Nephron progenitor cell (in vitro differentiated cells): ENCODE data around the gene KRIT1.

ENCODE experiments used
- DNase-seq: peaks from one replicate; pipeline ENCODE4 v3.0.0; 2021
- H3K27ac Mint-ChIP-seq: 2 replicates; pipeline ENCODE4 v1.8.0; 2021; ENCODE audit warnings: mild to moderate bottlenecking, moderate library complexity, mixed read lengths
- H3K27me3 Mint-ChIP-seq: 2 replicates; pipeline ENCODE4 v1.8.0; 2021; ENCODE audit warnings: mild to moderate bottlenecking, low read depth, mixed read lengths; ENCODE audit not compliant: poor library complexity
- H3K36me3 Mint-ChIP-seq: 2 replicates; pipeline ENCODE4 v1.8.0; 2021; ENCODE audit warnings: low read depth, mixed read lengths
- H3K4me1 Mint-ChIP-seq: 2 replicates; pipeline ENCODE4 v1.8.0; 2021; ENCODE audit warnings: mixed read lengths
- H3K4me3 Mint-ChIP-seq: 2 replicates; pipeline ENCODE4 v1.8.0; 2021; ENCODE audit warnings: mild to moderate bottlenecking, moderate library complexity, mixed read lengths
- H3K9me3 Mint-ChIP-seq: 2 replicates; pipeline ENCODE4 v1.8.0; 2021; ENCODE audit warnings: mild to moderate bottlenecking, moderate library complexity, mixed read lengths
- CTCF ChIP-seq: fragments of 200-600 bp; sonication (generic); IDR thresholded peaks from 2 replicates; pipeline ENCODE4 v1.5.0; 2021; ENCODE audit warnings: antibody characterized with exemption

The KRIT1 gene

GRCh38 chr7:92268921-92269320 is 23.2 kb upstream of the KRIT1 start:
- no peak for TF ChIP-seq CTCF
- H3K4me3 Mint-ChIP-seq: no peak overlapping the region
- no peaks in the 10 kb centered on the region for H3K4me1 Mint-ChIP-seq

GRCh38 chr7:92266415-92267241 is 20.9 kb upstream of the KRIT1 start:
- H3K9me3 Mint-ChIP-seq: peaks cover 10% of the 10 kb centered on the region
- H3K27ac Mint-ChIP-seq: no peak overlapping the region
- DNase-seq: no peak
- no peak overlapping the region for H3K4me3 Mint-ChIP-seq
- no peaks in the 10 kb centered on the region for H3K4me1 Mint-ChIP-seq
- no peak for TF ChIP-seq CTCF
- H3K27me3 Mint-ChIP-seq: no peaks in the 10 kb centered on the region
- H3K36me3 Mint-ChIP-seq: peaks cover 24% of the 10 kb centered on the region

More at GRCh38 chr7:92268921-92269320, 23.2 kb upstream of the KRIT1 start:
- no peaks in the 10 kb centered on the region for H3K27me3 Mint-ChIP-seq
- H3K9me3 Mint-ChIP-seq: peaks cover 12% of the 10 kb centered on the region
- DNase-seq: no peak
- H3K36me3 Mint-ChIP-seq: peaks cover 23% of the 10 kb centered on the region
- no peak overlapping the region for H3K27ac Mint-ChIP-seq

GRCh38 chr7:92260248-92260781 is 14.6 kb upstream of the KRIT1 start:
- Mint-ChIP-seq H3K4me3 (no peak overlapping the region), H3K4me1 (no peaks in the 10 kb centered on the region), H3K27me3 (no peaks in the 10 kb centered on the region), H3K9me3 (peaks cover 28% of the 10 kb centered on the region), H3K27ac (no peak overlapping the region), H3K36me3 (peaks cover 65% of the 10 kb centered on the region)
- TF ChIP-seq CTCF: no peak
- DNase-seq: no peak

- no peak for DNase-seq
- TF ChIP-seq CTCF: no peak
- no peaks in the 10 kb centered on the region for H3K4me1 Mint-ChIP-seq
- no peak overlapping the region for H3K4me3 Mint-ChIP-seq
- H3K9me3 Mint-ChIP-seq: peaks cover 34% of the 10 kb centered on the region
- H3K36me3 Mint-ChIP-seq: peaks cover 71% of the 10 kb centered on the region
- no peaks in the 10 kb centered on the region for H3K27me3 Mint-ChIP-seq
- no peak overlapping the region for H3K27ac Mint-ChIP-seq
These were observed 14.0 kb upstream of the KRIT1 start for GRCh38 chr7:92259610-92260247.

GRCh38 chr7:92259062-92259461 is 13.3 kb upstream of the KRIT1 start:
- Mint-ChIP-seq H3K4me1 (no peaks in the 10 kb centered on the region), H3K4me3 (no peak overlapping the region), H3K27ac (no peak overlapping the region), H3K27me3 (no peaks in the 10 kb centered on the region), H3K36me3 (peaks cover 72% of the 10 kb centered on the region), H3K9me3 (peaks cover 37% of the 10 kb centered on the region)
- TF ChIP-seq CTCF: no peak
- no peak for DNase-seq
